ENCODE results near the gene MED29.
A peak's percentile ranks its signal among the peaks of the same experiment; 100 is the strongest.

MED29 gene

GRCh38 chr19:39410017-39410830 is 19.0 kb downstream of the MED29 start:
- DNase-seq = peak in 16 of 56 donors; percentile 20 to 67 (median 45)

- no peak for DNase-seq
These were observed 19.6 kb downstream of the MED29 start for GRCh38 chr19:39410831-39411080.

- peak in 1 of 56 donors; percentile 39 for DNase-seq
These were observed 20.1 kb downstream of the MED29 start for GRCh38 chr19:39411081-39411831.

- peak in 53 of 56 donors; percentile 35 to 93 (median 77) for DNase-seq
These were observed 20.6 kb downstream of the MED29 start for GRCh38 chr19:39411832-39412099.

- peak; percentile 46 to 98 (median 91) for DNase-seq
These were observed 21.1 kb downstream of the MED29 start, which contains the start of gene PLEKHG2 for GRCh38 chr19:39412100-39412866. Gene PLEKHG2, plus strand, starts transcription at chr19:39412669. Its CDS starts 1,418 bp downstream, at chr19:39414087.

- DNase-seq = peak in 4 of 56 donors; percentile 47 to 68 (median 51)
These were observed 21.7 kb downstream of the MED29 start for GRCh38 chr19:39412867-39413271.

- DNase-seq = peak in 3 of 56 donors; percentile 28 to 53 (median 42)
These were observed 22.2 kb downstream of the MED29 start for GRCh38 chr19:39413272-39413910.

GRCh38 chr19:39413911-39414608 is 22.9 kb downstream of the MED29 start:
- no peak for DNase-seq

- no peak for DNase-seq
These were observed 24.2 kb downstream of the MED29 start for GRCh38 chr19:39415111-39416046.

- DNase-seq = no peak
These were observed 25.3 kb downstream of the MED29 start for GRCh38 chr19:39416152-39417120.

- DNase-seq = no peak
These were observed 26.4 kb downstream of the MED29 start for GRCh38 chr19:39417463-39418181.

- DNase-seq = no peak
These were observed 27.8 kb downstream of the MED29 start for GRCh38 chr19:39419003-39419402.

GRCh38 chr19:39420769-39421168 is 29.6 kb downstream of the MED29 start:
- DNase-seq = no peak

GRCh38 chr19:39422020-39422419 is 30.8 kb downstream of the MED29 start:
- DNase-seq = no peak

GRCh38 chr19:39423258-39424086 is 32.3 kb downstream of the MED29 start:
- no peak for DNase-seq

GRCh38 chr19:39424934-39425333 is 33.8 kb downstream of the MED29 start:
- DNase-seq = no peak

GRCh38 chr19:39425744-39426143 is 34.6 kb downstream of the MED29 start:
- DNase-seq = no peak
